GM12891 (cell line): ENCODE data around the gene PLIN4.

Source experiments
- POLR2A ChIP-seq: IDR thresholded peaks from 2 replicates; pipeline ENCODE4 v1.6.1; 2011; ENCODE audit warnings: low read depth, low read length, control low read depth
- POLR2AphosphoS5 ChIP-seq: IDR thresholded peaks from 2 replicates; pipeline ENCODE4 v1.6.1; 2011; ENCODE audit warnings: low read depth, low read length, control low read depth
- POU2F2 ChIP-seq: IDR thresholded peaks from 2 replicates; pipeline ENCODE4 v1.6.1; 2011; ENCODE audit warnings: low read depth, mild to moderate bottlenecking, control low read depth, low read length, moderate library complexity
- SPI1 ChIP-seq: IDR thresholded peaks from 2 replicates; pipeline ENCODE4 v1.6.1; 2011; ENCODE audit warnings: low read depth, low read length, control low read depth
- TAF1 ChIP-seq: IDR thresholded peaks from 2 replicates; pipeline ENCODE4 v1.6.1; 2011; ENCODE audit warnings: low read depth, low read length, control low read depth

DNA sequence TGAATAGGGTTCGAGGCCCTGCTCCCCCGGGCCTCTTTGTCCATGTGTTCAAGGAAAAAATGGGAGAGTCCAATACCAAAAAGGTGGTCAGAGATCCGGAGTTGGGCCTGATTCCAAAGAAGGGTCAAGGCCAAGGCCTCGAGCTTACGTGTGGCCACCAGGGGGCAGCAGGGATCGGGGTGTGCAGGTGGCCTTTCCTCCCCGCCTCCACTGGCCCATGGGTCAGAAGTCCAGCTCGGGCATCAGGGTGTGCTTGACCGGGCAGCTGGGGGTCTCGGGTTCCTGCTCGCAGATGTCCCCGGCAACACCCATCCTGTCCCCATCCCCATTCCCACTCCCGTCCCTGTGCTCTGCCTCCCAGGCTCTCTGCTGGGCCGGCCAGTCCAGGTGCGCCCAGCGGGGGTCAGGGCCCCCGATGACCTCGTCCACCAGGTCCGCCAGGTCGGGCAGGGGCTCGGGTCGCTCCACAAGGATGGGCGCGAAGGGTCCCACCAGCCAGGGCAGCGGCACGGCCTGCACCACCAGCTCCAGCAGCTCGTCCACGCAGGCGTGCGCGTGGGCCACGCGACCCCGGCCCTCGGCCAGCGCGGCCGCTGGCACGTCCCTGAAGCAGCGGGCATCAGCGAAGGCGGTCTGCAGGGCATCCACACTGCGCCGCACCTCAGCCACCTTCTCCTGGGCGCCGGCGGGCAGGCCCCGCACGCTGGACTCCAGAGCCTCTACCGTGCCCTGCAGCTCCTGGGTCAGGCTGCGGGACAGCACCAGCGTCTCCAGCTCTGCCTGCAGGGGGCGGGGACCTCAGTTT, 5.2 kb upstream of the PLIN4 start:
- TF ChIP-seq POLR2A (no peak), POLR2AphosphoS5 (no peak), POU2F2 (no peak), SPI1 (no peak), TAF1 (no peak)
